HG02623 (cell line): Measurements from ENCODE around the gene SUPT5H.

Source experiments
- ATAC-seq: cut with Tn5 transposase; IDR thresholded peaks from one replicate; pipeline ENCODE4 v1.9.1; 2021; ENCODE audit warnings: moderate library complexity; ENCODE audit not compliant: unreplicated experiment

The SUPT5H gene

DNA sequence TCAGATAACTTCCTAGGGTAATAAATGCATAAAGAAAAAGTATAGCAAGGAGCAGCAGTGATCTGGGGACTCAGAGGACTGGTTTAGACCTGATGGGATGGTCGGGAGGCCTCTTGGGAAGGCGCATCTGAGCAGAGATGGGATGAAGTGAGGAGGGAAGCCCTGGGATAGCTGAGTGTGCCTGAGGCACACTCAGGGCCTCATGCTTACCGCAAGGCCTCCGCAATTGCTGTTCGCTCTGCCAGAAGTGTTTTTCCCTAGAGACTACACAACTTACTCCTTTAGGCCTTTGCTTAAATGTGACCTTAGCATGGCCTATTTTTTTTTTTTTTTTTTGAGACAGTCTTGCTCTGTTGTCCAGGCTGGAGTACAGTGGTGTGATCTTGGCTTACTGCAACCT lies 49.3 kb downstream of the SUPT5H start:
- ATAC-seq = no peak

DNA sequence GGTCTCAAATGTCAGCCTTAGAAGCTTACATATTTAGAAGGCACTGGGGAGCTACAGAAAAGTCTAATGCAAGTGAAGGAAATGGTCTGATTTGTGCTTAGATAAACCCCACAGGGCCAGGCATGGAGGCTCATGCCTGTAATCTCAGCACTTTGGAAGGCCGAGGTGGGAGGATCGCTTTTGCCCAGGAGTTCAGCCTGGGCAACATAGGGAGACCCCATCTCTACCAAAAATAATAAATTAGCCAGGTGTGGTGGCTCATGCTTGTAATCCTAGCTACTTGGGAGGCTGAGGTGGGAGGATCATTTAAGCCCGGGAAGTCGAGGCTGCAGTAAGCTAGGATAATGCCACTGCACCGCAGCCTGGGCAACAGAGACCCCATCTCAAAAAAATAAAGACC lies 50.7 kb downstream of the SUPT5H start:
- ATAC-seq = no peak

DNA sequence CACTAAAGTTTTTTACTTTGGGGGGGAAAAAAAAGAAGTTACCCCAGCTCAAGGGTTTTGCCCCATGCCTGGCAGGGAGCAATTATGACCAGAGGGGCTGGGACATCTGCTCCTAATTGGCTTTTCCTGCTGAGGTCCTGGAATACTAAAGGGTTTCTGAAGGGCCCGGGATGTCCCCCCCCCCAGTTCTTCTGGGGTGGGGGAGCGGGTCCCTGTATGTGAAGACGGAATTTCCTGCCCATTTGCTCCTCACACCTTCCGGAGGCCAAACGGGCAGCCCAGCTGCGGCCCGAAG lies 52.3 kb downstream of the SUPT5H start:
- ATAC-seq = no peak

DNA sequence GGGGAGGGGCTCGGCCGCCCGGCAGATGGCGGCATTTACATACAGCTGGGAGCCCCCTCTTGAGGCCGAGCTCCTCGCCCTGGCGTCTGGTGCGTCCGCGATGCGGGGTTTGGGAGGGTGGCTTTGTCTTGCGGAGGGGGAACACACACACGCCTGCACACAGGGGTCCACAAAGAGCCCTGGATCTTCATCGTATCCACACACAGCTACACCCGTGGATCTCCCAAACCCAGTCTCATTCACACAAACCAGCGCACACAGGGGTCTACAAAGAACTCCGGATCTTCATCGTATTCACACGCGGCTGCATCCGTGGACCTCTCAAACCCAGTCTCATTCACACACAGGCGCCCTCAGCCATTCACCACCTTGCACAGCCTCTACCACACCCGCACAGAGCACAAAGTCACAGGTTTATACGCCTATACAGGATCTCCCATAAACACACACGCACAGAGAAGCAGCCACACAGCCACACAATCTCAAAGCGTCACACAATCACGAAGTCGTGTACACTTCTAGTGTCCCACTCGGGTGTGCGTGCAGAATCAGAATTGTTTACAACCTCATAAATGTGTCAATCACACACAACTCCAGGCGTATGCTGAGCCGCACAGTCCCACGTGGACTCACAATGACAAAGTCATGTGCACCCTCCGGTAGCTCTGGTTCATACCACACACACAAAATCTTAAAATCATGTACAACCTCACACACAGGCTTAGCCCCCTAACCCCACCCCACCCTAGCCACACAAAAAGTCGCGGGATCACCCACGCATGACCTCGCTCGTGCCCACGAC lies 52.8 kb downstream of the SUPT5H start:
- ATAC-seq = no peak

DNA sequence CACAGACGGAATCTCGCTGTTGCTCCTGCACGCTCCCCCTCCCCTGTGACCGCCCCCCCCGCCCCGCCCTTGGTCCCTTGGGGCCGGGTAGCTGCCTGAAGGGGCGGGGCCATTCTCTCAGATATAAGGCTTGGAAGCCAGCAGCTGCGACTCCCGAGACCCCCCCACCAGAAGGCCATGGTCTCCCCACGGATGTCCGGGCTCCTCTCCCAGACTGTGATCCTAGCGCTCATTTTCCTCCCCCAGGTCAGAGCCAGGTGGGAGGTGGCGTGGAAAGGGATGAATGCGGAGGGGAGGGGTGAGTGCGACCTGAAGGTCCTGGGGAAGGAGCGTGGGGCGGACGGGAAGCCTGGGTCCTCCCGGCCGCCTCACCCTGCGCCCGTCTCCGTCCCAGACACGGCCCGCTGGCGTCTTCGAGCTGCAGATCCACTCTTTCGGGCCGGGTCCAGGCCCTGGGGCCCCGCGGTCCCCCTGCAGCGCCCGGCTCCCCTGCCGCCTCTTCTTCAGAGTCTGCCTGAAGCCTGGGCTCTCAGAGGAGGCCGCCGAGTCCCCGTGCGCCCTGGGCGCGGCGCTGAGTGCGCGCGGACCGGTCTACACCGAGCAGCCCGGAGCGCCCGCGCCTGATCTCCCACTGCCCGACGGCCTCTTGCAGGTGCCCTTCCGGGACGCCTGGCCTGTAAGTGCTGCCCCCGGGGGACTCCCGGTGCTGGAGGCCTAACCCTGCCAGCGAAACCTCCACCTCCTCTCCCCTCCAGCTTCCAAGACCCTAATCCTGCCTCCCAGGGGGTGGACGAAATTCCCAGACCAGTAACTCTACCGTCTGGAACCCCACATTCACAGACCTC lies 53.6 kb downstream of the SUPT5H start, which contains the start of gene DLL3:
Gene DLL3, plus strand, starts transcription at position 150 of the 845 bp plus-strand sequence. Its CDS starts 28 bp downstream, at position 178.
- ATAC-seq = no peak

DNA sequence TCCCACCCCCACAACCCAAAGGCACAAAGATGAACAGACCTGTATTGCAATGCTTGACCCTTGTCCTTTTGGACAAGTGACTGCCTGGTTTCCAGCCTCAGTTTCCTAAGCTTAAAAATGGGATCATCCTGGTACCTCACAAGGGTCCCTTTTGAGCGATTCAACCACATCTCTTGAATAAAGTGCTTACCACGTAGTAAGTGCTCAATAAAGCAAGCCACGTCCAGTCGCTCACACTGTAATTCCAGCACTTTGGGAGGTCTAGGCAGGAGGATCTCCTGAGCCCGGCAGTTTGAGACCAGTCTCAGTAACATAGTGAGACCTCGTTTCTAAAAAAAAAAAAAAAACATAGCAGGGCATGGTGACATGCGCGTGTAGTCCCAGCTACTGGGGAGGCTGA lies 54.5 kb downstream of the SUPT5H start:
- no peak for ATAC-seq

DNA sequence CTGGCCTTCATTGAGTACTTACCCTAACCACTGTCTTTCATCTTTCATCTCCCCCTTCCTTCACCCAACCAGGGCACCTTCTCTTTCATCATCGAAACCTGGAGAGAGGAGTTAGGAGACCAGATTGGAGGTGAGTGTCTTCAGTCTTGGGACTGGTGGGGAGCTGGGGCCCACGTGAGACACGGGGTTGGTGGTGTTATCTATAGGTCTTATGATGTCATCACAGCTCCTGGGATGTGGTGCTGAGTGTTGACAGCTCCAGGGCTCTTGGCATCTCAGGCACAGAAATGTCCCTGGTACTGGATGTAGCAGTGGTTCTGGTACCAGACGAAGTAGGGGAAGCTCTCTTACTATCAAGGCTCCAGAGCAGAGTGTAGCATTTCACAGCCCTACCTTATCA lies 55.2 kb downstream of the SUPT5H start:
- ATAC-seq = no peak

DNA sequence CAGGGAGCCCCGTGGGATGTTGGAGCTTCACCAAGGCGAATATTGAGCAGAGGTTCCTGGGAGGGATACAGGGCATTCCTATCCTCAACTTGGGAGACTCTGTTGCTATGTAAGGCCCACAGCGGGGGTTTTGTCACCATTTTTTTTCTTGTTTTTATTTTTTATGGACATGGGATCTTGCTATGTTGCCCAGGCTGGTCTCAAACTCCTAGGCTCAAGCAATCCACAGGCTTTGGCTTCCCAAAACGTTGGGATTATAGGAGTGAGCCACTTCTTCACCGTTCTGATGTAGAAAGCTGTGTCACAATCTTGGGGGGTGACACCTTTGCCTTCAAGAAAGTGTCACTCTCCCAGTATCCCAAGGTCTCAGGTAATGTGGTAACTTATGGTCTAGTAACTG lies 56.0 kb downstream of the SUPT5H start:
- ATAC-seq = no peak

DNA sequence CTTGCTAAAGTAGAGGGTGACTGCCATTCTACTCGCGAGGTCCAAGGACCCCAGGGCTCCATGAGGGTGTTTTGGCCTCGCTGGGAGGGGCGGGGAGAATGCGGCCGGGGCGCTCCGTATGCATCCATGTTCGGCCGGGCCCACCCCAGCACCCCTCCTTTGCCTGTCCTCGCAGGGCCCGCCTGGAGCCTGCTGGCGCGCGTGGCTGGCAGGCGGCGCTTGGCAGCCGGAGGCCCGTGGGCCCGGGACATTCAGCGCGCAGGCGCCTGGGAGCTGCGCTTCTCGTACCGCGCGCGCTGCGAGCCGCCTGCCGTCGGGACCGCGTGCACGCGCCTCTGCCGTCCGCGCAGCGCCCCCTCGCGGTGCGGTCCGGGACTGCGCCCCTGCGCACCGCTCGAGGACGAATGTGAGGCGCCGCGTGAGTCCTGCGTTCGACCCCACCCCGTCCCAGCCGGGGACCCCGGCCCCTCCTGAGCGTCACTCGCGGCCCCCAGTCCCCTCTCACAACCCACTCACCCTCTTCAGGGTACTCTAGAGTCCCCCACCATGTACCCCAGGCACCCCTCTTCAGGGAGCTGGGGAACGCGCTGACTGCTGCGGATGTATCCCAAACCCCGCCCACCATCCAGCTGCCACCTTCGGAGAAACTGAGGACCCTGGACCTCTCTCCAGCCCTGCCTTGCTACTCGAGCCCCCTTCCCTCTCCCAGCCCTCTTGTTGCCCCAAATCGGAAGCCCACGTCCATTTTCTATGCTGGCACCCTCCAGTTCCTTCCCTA lies 57.4 kb downstream of the SUPT5H start:
- no peak for ATAC-seq

DNA sequence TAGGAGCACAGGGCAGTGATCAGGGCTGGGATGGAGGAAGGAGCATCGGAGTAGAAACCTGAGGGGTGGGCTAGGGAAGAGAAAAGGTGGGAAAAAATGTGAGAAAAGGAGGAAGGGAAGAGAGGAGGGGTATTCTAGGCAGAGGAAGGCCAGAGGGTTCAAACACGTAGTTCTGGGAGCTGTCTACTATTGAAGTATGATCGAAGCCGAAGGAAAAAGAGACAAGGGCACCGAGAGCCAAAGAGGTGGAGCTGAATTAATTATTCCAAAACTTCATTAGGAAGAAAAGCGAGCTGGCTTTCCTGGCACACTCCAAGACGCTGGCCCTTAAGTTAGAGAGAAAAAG lies 61.2 kb downstream of the SUPT5H start:
- ATAC-seq = no peak

DNA sequence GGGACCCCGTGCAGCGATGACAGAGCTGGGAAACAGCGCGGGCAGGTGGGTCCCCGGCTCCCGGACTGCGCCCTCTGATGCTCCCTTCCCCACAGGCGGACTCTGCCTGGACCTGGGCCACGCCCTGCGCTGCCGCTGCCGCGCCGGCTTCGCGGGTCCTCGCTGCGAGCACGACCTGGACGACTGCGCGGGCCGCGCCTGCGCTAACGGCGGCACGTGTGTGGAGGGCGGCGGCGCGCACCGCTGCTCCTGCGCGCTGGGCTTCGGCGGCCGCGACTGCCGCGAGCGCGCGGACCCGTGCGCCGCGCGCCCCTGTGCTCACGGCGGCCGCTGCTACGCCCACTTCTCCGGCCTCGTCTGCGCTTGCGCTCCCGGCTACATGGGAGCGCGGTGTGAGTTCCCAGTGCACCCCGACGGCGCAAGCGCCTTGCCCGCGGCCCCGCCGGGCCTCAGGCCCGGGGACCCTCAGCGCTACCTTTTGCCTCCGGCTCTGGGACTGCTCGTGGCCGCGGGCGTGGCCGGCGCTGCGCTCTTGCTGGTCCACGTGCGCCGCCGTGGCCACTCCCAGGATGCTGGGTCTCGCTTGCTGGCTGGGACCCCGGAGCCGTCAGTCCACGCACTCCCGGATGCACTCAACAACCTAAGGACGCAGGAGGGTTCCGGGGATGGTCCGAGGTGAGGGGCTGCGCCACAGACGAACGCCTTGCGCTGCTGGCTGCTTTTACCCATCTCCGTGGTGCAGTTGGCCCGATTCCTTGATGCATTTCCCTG lies 61.7 kb downstream of the SUPT5H start:
- ATAC-seq = no peak

DNA sequence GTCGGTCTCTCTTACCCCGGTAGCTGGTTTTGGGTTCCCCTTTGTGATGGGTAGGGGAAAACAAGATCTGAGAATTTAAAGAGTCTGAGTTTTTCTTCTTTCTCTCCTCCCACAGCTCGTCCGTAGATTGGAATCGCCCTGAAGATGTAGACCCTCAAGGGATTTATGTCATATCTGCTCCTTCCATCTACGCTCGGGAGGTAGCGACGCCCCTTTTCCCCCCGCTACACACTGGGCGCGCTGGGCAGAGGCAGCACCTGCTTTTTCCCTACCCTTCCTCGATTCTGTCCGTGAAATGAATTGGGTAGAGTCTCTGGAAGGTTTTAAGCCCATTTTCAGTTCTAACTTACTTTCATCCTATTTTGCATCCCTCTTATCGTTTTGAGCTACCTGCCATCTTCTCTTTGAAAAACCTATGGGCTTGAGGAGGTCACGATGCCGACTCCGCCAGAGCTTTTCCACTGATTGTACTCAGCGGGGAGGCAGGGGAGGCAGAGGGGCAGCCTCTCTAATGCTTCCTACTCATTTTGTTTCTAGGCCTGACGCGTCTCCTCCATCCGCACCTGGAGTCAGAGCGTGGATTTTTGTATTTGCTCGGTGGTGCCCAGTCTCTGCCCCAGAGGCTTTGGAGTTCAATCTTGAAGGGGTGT lies 62.5 kb downstream of the SUPT5H start:
- ATAC-seq = no peak

DNA sequence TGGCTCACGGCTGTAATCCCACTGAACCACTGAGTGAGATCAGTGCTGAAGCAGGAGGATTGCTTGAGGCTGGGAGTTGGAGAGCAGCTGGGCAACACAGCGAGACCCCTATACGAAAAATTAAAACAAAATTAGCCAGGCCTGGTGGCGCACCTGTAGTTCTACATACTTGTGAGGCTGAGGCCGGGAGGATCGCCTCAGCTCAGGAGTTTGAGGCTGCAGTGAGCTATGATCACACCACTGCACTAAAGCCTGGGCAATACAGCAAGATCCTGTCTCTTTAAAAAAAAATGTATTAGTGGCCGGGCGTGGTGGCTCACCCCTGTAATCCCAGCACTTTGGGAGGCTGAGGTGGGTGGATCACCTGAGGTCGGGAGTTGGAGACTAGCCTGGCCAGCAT lies 63.2 kb downstream of the SUPT5H start:
- ATAC-seq = no peak

DNA sequence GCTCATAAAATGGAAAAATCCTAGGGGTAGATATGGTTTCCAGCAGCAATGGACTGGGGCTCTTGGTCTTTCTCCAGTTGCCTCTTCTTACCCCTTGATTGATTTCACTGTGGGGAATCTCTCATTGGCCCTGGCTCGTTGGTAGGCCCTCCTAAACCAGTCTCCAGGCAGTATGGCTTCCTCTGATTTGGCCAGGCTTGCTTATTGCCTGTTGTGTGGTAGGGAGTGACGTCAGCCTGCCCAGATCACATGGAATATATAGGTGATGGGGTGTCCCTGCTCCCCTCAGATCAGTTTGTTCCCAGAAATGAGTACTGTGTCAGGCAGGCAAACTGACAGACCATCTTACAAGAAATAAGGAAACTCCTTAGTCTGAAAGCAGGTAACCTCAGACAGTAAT lies 63.9 kb downstream of the SUPT5H start:
- no peak for ATAC-seq

DNA sequence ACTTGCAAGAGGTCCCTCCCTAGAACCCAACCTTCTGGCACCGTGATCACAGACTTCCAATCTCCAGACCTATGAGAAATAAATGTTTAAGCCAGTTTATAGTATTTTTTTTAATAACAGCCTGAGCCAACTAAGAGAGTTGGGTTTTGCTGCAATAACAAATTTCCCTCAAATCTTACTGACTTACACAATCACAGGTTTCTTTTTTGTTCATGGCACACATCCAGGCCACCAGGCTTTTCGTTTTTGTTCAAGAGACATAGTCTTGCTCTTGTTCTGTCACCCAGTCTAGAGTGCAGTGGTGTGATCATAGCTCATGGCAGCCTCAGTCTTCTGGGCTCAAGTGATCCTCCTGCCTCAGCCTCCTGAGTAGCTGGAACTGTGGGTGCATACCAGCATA lies 67.6 kb downstream of the SUPT5H start:
- ATAC-seq = no peak

DNA sequence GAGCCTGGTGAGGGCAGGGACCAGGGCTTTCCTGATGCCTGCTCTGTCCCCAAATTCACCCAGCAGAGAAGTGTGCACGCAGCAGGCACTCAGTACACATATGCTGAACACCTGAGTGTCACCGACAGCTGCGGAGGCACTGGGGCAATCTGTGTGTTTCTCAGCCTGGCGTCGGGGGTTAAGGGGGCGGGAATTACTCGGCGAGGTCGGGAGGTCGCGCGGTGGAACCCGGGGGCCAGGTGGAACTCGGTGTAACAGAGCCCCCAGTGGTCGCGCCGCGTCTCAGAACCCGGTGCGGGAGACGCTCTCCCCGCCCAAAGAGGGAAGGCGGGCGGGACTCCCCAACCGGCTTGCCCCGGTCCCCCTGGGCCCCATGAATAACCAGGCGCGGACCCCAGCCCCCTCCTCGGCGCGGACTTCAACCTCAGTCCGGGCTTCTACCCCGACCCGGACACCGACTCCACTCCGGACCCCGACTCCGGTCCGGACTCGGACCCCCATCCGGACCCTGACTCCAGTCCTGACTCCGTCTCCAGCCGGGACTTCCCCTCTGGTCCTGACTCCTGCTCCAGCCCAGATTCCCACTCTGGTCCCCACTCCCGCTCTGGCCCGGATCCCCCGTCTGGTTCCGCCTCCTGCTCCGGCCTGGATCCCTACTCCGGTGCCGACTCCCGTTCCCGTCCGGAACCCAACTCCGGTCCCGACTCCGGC lies 69.6 kb downstream of the SUPT5H start, which contains the start of gene SELENOV:
Gene SELENOV, plus strand, starts transcription at position 300 of the 711 bp plus-strand sequence. Its CDS starts 74 bp downstream, at position 374.
- no peak for ATAC-seq

DNA sequence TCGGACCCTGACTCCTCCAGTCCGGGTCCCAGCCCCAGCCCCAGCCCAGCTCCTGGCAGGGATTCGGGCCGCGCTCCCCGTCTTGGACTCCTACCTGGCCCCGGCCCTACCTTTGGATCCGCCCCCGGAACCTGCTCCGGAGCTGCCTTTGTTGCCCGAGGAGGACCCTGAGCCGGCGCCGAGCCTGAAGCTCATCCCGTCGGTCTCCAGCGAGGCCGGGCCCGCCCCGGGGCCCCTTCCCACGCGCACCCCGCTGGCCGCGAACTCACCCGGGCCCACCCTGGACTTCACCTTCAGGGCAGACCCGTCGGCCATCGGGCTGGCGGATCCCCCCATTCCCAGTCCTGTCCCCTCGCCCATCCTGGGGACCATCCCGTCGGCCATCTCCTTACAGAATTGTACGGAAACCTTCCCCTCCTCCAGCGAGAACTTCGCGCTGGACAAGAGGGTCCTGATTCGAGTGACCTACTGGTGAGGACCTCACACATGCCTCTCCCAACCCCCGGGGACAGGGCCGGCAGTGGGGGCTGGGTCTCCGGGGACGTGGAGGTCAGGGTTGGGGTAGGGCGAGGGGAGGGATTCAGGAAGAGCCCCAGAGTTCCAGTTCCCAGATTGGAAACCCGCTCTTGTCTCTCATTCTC lies 70.3 kb downstream of the SUPT5H start:
- no peak for ATAC-seq

DNA sequence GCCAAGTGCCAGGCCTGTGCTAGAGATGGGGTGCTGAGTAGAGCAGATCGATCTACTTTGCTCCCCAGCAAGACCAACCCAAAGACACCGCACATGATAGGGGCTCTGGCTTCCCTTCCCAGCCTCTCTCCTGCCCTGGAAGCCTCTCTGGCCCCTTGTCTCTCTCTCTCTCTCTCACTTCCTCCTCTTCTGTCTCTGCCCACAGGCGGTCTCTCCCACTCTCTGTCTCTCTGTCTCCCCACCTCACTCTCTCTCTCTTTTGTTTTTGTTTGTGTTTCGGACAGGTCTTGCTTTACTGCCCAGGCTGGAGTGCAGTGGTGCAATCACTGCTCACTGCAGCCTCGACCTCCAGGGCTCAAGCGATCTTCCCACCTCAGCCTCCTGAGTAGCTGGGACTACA lies 70.9 kb downstream of the SUPT5H start:
- no peak for ATAC-seq

DNA sequence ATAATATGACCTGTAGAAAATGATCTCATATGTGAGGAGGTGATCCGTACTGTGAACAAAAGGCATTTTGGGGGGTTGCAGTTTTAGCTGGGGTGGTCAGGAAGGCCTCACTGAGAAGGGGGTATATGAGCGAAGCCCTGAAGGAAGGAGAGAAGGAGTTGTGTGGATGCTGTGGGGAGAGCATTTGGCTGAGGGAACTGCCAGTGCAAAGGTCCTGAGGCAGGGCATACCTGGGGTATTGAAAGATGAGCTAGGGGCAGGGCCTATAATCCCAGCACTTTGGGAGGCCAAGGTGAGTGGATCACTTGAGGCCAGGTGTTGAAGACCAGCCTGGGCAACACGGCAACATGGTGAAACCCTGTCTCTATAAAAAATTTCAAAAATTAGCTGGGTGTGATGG lies 72.0 kb downstream of the SUPT5H start:
- ATAC-seq = no peak
